ENCODE data around the gene STK33. TPM values are rescaled to one million over a fixed set of nuclear protein-coding genes. Genes with fewer than 3 reads are reported as not detected.

STK33 gene
- total RNA-seq, 2 experiments from 2014 or later = 1.4 to 1.8 TPM

DNA sequence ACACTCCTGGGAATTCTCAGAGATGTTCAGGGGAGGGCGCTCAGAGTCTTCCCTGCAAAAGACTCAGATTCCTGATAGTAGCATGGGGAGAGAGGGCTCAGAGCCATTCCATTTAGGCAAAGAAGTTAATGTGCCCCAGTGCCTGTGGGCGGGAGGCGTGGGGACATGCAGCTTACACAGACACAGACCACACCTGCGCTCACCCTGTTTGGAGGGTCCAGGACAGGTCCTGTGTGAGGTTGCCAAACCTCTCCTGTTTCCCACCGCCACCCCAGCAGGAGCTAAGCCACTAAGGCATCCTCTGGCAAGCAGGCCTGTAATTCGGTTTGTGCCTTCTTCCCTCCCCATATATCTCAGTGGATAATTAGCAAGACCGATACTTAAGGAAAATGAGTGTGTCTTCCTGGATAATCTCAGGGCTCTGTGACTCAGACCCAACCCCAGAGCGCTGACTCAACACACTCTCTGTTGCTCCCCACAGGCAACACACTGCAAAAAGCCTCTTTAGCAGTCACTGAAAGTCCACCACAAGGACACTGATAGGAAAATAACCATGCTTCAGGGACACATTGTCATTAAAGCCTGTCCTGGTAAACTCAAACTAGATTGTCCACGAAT lies 211.5 kb downstream of the STK33 start:
- Mint-ChIP-seq H3K9me3 (ENCODE audit: low read depth) (no peaks in the 10 kb centered on the region), H3K4me3 (no peak overlapping the region), H3K36me3 (no peaks in the 10 kb centered on the region), H3K27ac (no peak overlapping the region), H3K27me3 (peaks cover 16% of the 10 kb centered on the region), H3K4me1 (no peaks in the 10 kb centered on the region)
- DNase-seq (no peak), ATAC-seq (no peak)
- CTCF ChIA-PET = no interaction called here

DNA sequence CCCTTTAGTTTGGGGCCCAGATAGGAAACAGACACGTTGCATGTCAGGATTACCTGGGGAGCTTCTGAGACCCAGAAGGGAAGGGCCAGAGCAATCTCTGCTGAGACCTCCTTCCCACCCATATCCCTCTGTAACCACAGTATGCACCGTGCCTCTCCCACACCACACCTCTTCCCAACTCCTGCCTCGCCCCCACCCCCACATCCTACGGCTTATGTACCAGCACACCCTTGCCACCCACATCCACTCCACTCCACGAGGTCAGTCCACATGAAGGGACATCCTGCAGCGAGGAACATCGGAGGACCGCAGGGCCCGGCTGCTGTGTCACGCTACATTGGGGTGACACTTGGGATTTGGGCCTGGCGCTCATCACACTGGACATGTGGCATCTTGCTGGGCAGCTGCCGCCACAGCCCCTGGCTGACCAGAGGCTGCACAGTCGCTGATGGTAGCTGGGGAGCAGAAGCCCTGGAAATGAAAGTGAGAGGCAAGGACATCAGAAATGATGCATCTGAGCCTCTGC lies 212.1 kb downstream of the STK33 start:
- ATAC-seq = no peak
- Mint-ChIP-seq H3K27ac (no peak overlapping the region), H3K36me3 (no peaks in the 10 kb centered on the region), H3K4me3 (no peak overlapping the region), H3K4me1 (no peaks in the 10 kb centered on the region), H3K27me3 (peaks cover 16% of the 10 kb centered on the region), H3K9me3 (ENCODE audit: low read depth) (no peaks in the 10 kb centered on the region)
- CTCF ChIA-PET = no interaction called here
- no peak for DNase-seq

DNA sequence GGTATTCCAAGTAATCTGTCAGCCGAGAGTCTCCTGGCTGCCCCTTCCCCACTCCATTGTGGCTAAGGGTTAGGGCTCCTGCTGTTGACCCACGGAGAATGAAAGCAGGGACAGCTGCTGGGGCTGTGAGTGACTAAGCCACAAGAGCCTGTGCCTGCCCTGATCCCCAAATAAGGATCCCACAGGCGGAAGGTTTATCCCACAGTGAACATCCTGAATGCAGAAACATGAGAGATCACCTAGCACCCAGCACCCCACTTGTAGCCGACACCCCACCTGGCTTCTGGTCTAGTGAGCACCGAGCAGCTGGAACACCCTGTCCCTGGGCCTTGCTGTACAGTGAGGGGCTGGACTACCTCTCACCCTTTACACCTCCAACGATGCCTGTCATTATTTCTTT lies 212.7 kb downstream of the STK33 start:
- H3K36me3 Mint-ChIP-seq = no peaks in the 10 kb centered on the region
- CTCF ChIA-PET = no interaction called here
- DNase-seq (no peak), ATAC-seq (no peak)
- H3K9me3 Mint-ChIP-seq (ENCODE audit: low read depth) = no peaks in the 10 kb centered on the region
- no peak overlapping the region for H3K4me3 Mint-ChIP-seq
- no peaks in the 10 kb centered on the region for H3K4me1 Mint-ChIP-seq
- H3K27ac Mint-ChIP-seq = no peak overlapping the region
- peaks cover 16% of the 10 kb centered on the region for H3K27me3 Mint-ChIP-seq

DNA sequence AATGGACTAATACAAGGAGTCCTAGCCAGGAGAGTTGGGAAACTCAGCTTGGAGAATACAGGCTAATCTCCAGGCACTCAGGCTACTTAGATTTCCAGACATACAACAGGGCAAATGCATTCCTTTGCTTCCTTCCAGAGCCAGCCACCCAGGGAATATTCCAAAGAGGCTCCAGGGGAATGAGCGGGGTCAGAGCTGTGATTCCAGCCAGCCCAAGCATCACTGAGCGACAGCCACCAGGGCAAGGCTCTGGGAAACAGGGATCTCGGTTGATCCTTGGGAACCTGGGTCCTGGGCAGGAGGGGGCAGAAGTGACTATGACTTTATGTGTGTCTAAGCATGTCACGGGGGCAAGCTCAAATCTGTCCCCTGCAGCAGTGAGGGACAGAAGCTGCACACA lies 218.1 kb downstream of the STK33 start:
- CTCF ChIA-PET = no interaction called here
- Mint-ChIP-seq H3K4me3 (no peak overlapping the region), H3K4me1 (no peaks in the 10 kb centered on the region), H3K27ac (no peak overlapping the region), H3K9me3 (ENCODE audit: low read depth) (no peaks in the 10 kb centered on the region), H3K27me3 (peaks cover 21% of the 10 kb centered on the region), H3K36me3 (no peaks in the 10 kb centered on the region)
- DNase-seq (no peak), ATAC-seq (no peak)

DNA sequence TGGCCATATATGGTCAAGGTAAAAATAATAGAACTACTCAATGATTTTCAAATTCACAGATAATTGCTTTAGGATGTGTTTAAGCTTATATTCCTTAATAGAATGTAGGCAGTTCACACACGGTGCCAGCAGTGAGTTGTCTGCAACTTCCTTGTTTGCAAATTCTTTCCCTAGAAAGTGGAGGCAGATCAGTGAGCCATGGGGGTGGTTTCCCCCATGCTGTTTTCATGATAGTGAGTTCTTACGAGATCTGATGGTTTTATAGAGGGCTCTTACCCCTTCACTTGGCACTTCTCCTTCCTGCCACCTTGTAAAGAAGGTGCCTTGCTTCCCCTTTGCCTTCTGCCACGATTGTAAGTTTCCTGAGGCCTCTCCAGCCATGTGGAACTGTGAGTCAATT lies 218.6 kb downstream of the STK33 start:
- DNase-seq (no peak), ATAC-seq (no peak)
- no peaks in the 10 kb centered on the region for H3K4me1 Mint-ChIP-seq
- H3K27me3 Mint-ChIP-seq = peaks cover 21% of the 10 kb centered on the region
- H3K36me3 Mint-ChIP-seq = no peaks in the 10 kb centered on the region
- CTCF ChIA-PET = no interaction called here
- H3K4me3 Mint-ChIP-seq = no peak overlapping the region
- no peak overlapping the region for H3K27ac Mint-ChIP-seq
- H3K9me3 Mint-ChIP-seq (ENCODE audit: low read depth) = no peaks in the 10 kb centered on the region

DNA sequence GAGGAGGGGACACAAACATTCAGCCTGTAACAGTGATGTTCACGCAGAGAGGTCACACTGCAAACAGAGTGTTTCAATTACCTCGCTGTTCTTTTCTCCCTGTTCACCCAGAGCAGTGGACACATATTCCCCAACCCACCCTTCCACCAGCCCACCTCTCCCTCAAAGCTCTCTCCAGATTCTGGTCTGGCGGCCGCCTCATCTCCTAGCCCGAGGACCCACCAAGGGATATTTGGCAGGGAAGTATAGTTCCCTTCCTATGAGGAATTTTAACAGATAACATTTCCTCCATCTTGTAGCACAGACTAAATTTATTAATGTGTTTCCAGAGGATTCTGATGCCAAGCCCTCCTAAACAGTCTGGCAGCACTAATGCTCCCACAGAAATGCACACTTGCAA lies 219.3 kb downstream of the STK33 start:
- Mint-ChIP-seq H3K27me3 (peaks cover 20% of the 10 kb centered on the region), H3K36me3 (no peaks in the 10 kb centered on the region), H3K9me3 (ENCODE audit: low read depth) (no peaks in the 10 kb centered on the region), H3K4me1 (no peaks in the 10 kb centered on the region), H3K4me3 (no peak overlapping the region), H3K27ac (no peak overlapping the region)
- CTCF ChIA-PET = no interaction called here
- ATAC-seq (no peak), DNase-seq (no peak)

DNA sequence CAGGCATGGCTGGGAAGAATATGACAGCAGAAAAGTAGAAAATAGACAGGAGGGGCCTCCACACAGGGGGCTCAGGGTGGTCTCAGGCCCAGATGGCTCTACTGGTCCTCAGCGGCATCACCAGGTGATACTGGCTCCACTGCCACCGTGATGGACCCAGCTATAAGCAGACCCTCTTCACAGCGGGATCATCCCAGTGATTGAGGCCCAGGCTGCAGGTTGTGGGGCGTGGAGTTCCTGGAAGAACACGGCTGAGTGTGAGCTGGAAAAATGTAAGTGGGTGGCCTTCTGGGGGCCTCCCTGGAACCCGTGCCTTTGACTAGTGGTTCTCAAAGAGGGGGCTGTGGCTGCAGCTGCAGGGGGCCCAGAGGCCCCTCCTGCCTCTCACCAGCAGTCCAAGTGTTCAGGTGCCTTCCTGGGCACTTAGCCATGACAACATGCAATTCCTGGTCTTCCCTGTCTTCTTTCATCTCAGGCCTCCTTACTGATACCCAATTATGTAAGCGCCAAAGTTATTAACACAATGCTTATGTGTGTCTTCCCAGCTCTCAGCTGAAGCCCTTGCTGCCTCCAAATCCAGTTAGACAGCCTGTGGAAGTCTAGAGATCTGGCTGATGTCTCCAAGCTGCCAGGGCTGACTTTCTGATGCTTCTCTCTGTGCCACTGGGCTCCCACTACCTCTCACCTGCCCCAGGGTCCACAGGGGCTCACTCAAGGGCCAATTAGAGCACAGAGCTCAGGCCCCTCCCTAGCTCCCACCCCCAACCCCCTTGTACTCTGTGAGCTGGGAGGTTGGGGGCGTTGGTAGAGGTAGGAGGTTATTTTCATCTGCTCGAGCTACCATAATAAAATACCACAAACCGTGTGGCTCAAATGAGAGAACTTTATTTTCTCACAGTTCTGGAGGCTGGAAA lies 220.3 kb downstream of the STK33 start:
- no peak for DNase-seq
- no peak overlapping the region for H3K4me3 Mint-ChIP-seq
- CTCF ChIA-PET = no interaction called here
- no peaks in the 10 kb centered on the region for H3K9me3 Mint-ChIP-seq (ENCODE audit: low read depth)
- H3K36me3 Mint-ChIP-seq = no peaks in the 10 kb centered on the region
- H3K27me3 Mint-ChIP-seq = peaks cover 14% of the 10 kb centered on the region
- H3K4me1 Mint-ChIP-seq = no peaks in the 10 kb centered on the region
- no peak overlapping the region for H3K27ac Mint-ChIP-seq
- no peak for ATAC-seq

DNA sequence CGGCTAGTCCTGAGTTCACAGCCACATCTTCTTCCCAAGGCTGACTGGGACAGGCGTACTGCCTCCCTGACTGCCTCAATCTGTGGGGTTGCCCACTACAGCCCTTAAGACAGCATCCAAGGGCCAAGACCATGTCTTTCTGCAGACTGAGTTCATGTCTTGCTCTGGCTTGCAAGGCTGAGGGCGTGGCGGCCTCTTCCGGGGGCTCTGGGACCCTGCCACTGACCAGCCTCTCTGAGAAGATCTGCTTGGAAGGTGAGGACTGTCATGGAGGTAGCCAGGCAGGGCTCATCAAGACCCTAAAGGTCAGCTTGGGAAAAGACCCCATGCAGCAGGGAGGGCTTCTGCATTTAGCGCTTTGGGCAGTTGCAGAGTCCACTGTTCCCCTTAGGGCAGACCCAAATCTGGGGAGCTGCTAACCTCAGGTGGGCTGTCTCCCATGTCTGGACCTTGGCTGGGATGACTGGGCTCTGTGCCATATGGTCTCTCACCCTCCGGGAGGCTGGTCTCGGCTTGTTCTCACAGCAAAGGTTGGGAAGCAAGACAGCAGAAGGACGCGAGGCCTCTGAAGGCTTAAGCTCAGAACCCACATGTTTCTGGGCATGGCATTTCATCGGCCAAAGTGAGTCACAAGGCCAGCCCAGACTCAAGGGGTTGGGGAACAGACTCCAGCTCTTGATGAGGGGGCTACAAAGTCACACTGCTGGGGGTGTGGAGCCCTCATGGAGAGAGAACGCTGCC lies 221.2 kb downstream of the STK33 start:
- Mint-ChIP-seq H3K4me3 (no peak overlapping the region), H3K9me3 (ENCODE audit: low read depth) (no peaks in the 10 kb centered on the region), H3K27ac (no peak overlapping the region), H3K36me3 (no peaks in the 10 kb centered on the region), H3K27me3 (peaks cover 8% of the 10 kb centered on the region), H3K4me1 (no peaks in the 10 kb centered on the region)
- no peak for ATAC-seq
- CTCF ChIA-PET = no interaction called here
- no peak for DNase-seq

DNA sequence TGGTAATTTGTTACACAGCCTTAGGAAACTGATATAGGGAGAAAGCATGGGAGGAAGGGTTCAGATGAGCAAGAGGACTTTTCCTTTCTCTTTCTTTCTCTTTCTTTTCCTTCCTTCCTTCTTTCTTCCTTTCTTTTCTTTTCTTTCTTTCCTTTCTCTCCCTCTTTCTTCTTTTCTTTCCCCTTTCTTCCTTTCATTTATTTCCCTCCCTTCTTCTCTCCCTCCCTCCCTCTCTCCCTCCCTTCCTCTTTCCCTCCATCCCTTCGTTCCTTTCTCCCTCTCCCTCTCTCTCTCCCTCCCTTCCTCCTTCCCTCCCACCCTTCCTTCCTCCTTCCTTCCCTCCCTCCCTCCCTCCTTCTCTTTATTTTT lies 222.5 kb downstream of the STK33 start:
- H3K27me3 Mint-ChIP-seq = peaks cover 6% of the 10 kb centered on the region
- no peak for ATAC-seq
- H3K9me3 Mint-ChIP-seq (ENCODE audit: low read depth) = no peaks in the 10 kb centered on the region
- no peak overlapping the region for H3K4me3 Mint-ChIP-seq
- DNase-seq = no peak
- H3K36me3 Mint-ChIP-seq = no peaks in the 10 kb centered on the region
- CTCF ChIA-PET = no interaction called here
- H3K27ac Mint-ChIP-seq = no peak overlapping the region
- no peaks in the 10 kb centered on the region for H3K4me1 Mint-ChIP-seq

DNA sequence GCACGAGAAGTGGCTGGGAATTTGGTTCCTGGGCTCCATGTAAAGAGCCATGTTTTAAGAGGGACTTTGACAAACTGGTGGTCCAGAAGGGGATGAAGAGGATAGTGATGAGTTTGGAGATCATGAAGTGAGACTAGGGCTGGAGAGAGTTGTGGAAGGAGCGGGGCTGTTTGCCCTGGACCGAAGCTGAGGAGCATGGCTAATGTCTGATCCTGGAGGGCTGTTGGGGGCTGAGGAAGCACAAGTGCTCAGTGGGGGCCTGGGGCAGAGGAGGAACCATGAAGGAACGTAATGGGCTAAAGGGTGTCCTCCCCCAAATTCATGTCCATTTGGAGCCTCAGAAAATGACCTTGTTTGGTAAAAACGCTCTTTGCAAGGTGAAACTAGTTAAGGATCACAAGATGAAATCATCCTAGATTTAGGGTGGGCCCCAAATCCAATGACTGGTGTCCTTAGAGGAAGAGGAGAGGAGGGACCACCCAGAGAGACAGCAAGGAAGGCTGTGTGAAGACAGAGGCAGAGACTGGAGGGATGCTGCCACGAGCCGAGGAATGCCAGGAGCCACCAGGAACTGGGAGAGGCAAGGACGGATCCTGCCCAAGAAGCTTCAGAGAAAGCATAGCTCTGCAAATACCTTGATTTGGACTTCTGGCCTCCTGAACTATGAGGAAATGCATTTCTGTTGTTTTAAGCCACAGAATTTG lies 223.1 kb downstream of the STK33 start:
- no peak overlapping the region for H3K4me3 Mint-ChIP-seq

DNA sequence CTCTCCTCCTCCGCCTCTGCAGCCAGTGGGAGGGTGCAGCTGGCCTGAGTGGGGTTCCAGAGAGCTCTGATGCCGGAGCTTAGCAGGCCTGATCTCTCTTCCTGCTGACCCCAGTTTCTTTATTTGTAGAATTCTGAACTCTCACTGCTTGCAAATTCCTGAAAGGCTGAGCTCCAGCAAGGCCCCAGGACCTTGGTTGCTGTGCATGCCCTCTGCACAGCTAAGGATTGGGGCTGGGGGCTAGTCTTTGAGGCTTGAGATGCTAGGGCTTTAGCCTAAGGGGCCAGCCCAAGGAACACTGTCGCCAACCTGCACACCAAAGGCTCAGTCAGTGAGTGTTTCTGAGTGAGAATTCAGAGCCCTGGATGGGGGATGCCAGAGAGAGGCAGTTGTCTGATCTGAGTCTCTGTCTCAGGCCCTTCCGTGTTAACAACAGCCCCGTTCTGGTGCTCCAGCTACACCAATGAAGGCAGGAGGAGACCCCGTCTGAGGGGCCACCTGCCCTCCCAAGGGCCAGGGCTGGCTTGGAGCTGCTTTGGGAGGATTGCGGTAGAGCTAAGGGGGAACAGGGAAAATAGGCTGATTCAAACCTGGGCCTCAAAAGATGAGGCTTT lies 224.3 kb downstream of the STK33 start:
- no peak overlapping the region for H3K4me3 Mint-ChIP-seq
- CTCF ChIA-PET = no interaction called here
- H3K9me3 Mint-ChIP-seq (ENCODE audit: low read depth) = no peaks in the 10 kb centered on the region
- no peaks in the 10 kb centered on the region for H3K36me3 Mint-ChIP-seq
- no peak overlapping the region for H3K27ac Mint-ChIP-seq
- no peaks in the 10 kb centered on the region for H3K27me3 Mint-ChIP-seq
- DNase-seq (no peak), ATAC-seq (no peak)
- no peaks in the 10 kb centered on the region for H3K4me1 Mint-ChIP-seq

More for the DNA sequence above, 223.1 kb downstream of the STK33 start:
- CTCF ChIA-PET = no interaction called here
- no peaks in the 10 kb centered on the region for H3K4me1 Mint-ChIP-seq
- peaks cover 4% of the 10 kb centered on the region for H3K27me3 Mint-ChIP-seq
- no peak overlapping the region for H3K27ac Mint-ChIP-seq
- no peaks in the 10 kb centered on the region for H3K9me3 Mint-ChIP-seq (ENCODE audit: low read depth)
- DNase-seq (no peak), ATAC-seq (no peak)
- H3K36me3 Mint-ChIP-seq = no peaks in the 10 kb centered on the region

DNA sequence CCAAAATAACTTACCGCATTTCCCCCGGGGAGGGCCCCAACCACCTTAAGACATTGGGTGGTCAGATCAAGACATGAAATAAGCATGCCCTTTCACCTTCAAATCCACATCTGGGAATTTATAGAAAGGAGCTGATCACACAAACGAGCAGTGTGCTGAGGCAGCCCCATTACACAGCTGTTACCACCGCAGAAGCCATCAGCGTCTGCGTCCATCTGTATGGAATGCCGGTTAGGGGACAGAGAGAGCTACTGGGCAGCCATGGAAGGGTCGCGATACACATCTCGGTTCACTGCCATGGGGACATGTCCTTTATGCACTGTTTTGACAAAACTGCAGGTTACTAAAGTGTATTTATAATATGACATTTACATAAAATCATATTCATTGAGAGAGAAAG lies 225.3 kb downstream of the STK33 start:
- Mint-ChIP-seq H3K4me3 (no peak overlapping the region), H3K27ac (no peak overlapping the region), H3K36me3 (no peaks in the 10 kb centered on the region), H3K27me3 (no peaks in the 10 kb centered on the region), H3K4me1 (no peaks in the 10 kb centered on the region), H3K9me3 (ENCODE audit: low read depth) (no peaks in the 10 kb centered on the region)
- DNase-seq (no peak), ATAC-seq (no peak)
- CTCF ChIA-PET = no interaction called here

DNA sequence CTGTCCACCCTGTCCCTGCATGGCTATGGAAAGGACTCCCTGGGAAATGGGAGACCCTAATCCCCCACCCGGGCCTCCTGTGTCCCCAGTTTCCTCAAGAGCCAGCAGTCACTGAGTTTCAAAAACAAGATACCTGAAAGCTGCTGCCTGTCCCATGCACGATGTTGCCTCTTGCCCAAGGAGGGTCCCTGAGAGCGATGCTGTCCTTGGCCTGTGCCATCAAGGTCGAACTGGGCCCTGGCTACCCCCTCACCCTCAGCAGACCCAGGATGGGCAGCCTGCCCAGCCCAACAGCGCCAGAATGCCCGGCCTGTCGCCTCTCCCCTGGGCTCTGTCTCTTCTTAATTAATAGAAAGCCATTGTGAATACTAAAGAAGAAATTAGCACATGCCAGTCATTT lies 225.8 kb downstream of the STK33 start:
- ATAC-seq = no peak
- Mint-ChIP-seq H3K27me3 (no peaks in the 10 kb centered on the region), H3K27ac (no peak overlapping the region)

More for the DNA sequence above, 225.8 kb downstream of the STK33 start:
- no peak for DNase-seq
- CTCF ChIA-PET = no interaction called here
- no peaks in the 10 kb centered on the region for H3K36me3 Mint-ChIP-seq
- no peaks in the 10 kb centered on the region for H3K4me1 Mint-ChIP-seq
- H3K9me3 Mint-ChIP-seq (ENCODE audit: low read depth) = no peaks in the 10 kb centered on the region
- H3K4me3 Mint-ChIP-seq = no peak overlapping the region

All from activated CD8-positive, alpha-beta memory T cell treated with anti-CD3 and anti-CD28 coated beads, Interleukin-2, amount 10 ng/mL, durations not matched to agents 7 days and 5 days (primary cell).